Pancreas (tissue), 10 donors: Measurements from ENCODE around the gene SYNDIG1. TPM values are rescaled to one million over a fixed set of nuclear protein-coding genes. Genes with fewer than 3 reads are reported as not detected.

Source experiments
- ATAC-seq, 4 donors: fragments of 200-7000 bp; cut with Tn5 transposase; one replicate each; pipeline versions ENCODE4 v1.8.0 to v1.9.1; 2020; ENCODE audit warnings: mild to moderate bottlenecking in 4 of 4, moderate library complexity in 4 of 4
- DNase-seq, 6 donors: peaks; one replicate each; pipeline ENCODE4 v3.0.0-alpha.2; 2020
- FAIRE-seq: peaks from 2 replicates; lab custom pipeline; 2012; peaks lifted over from hg19 to GRCh38; lab: Jason Lieb, UNC
- H3K27ac ChIP-seq, 4 donors: fragments of 200-600 bp; sonication (generic); 1 replicate in 3 of 4; 2 replicates in 1 of 4; pipeline versions ENCODE4 v1.5.0 to v1.8.0; 2020
- H3K27me3 ChIP-seq, 4 donors: fragments of 200-600 bp; one replicate each; pipeline ENCODE4 v1.8.0; 2021
- H3K36me3 ChIP-seq, 3 donors: fragments of 200-600 bp; sonication (generic) in 1 of 3; one replicate each; pipeline versions ENCODE4 v1.5.0 to v1.8.0; 2020 to 2021
- H3K4me1 ChIP-seq, 3 donors: fragments of 200-600 bp; one replicate each; pipeline ENCODE4 v1.8.0; 2021
- H3K4me3 ChIP-seq, 4 donors: fragments of 200-600 bp; sonication (generic) in 2 of 4; one replicate each; pipeline versions ENCODE4 v1.5.0 to v1.8.0; 2020 to 2021
- H3K9me3 ChIP-seq, 4 donors: fragments of 200-600 bp; one replicate each; pipeline ENCODE4 v1.8.0; 2021
- WGBS, 2 donors: extraction: QIAGEN DNeasy Blood & Tissue Kit; methylation state at CpG; one replicate each; pipeline ENCODE4 v1.1.7; 2013; 5-methylcytosine and 5-hydroxymethylcytosine counted together
- intact Hi-C, 3 donors: fragments of 100-400 bp; cut with DNase I; formaldehyde crosslinking; loops; one replicate each; pipeline versions ENCODE4 v1.11.1 to v1.14.2; 2022
- polyA plus RNA-seq, 2 donors: library from polyadenylated mRNA; stranded (reverse); fragments of 200-250 nt; gene quantifications; one replicate each; pipeline ENCODE4 v1.2.3, GENCODE V29; 2013
- total RNA-seq, 6 donors: library from RNA; stranded (reverse); fragmentation: NEBNext Ultra II Directional in 4 of 6; extraction: Animal tissue kit (Norgen Biotek cat#: 25700) in 4 of 6; gene quantifications; one replicate each; pipeline versions ENCODE4 v1.2.1 to v1.2.4, GENCODE V29; 2021 to 2023
- TF ChIP-seq, protein P1 (sequence below), 4 donors: fragments of 200-600 bp; sonication (generic) in 3 of 4; IDR thresholded peaks; one replicate each; pipeline versions ENCODE4 v1.5.0 to v1.8.0; 2021; ENCODE audit warnings: antibody characterized with exemption in 4 of 4
- donor health status: healthy with polysubstance abuse.
- donor health status: DM: no; HTN: no; CAD: no; lungs with moderate emphysema.
- donor health status: DM: no; HTN: no; CAD: no.
- donor health status: control.
- donor health status: control.
- donor health status: Bipolar disorder and iron deficiency.
- donor health status: DM: yes; HTN: yes; CAD: no.
- donor health status: DM: no; HTN: no; CAD: no.
- donor health status: DM: no; HTN: no; CAD: no.
- donor health status: DM: yes; HTN: yes; CAD: no.

The SYNDIG1 gene
- total and polyA plus RNA-seq, 8 donors, result 0.04 to 0.46 (median 0.23) TPM; not detected in 1

DNA sequence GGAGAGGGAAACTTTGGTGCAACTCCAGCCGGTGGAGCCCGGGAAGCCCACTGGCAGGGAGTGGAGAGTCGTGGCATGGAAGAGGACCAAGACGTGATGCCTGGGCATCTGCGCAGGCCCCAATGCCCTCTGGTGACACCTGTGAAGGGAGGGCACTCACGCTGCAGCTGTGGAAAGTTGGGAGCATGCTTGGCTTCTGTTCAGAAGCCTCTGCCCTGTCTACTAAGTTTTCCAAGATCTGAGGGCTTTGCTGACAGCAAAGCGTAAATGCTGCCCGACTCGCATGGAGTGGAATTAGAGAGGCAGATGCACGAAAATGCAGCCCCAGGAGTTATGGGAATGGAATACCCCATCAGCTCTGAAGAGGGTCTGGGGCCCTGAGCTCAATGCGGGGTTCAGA lies 75.7 kb downstream of the SYNDIG1 start:
- TF ChIP-seq, protein P1, sequence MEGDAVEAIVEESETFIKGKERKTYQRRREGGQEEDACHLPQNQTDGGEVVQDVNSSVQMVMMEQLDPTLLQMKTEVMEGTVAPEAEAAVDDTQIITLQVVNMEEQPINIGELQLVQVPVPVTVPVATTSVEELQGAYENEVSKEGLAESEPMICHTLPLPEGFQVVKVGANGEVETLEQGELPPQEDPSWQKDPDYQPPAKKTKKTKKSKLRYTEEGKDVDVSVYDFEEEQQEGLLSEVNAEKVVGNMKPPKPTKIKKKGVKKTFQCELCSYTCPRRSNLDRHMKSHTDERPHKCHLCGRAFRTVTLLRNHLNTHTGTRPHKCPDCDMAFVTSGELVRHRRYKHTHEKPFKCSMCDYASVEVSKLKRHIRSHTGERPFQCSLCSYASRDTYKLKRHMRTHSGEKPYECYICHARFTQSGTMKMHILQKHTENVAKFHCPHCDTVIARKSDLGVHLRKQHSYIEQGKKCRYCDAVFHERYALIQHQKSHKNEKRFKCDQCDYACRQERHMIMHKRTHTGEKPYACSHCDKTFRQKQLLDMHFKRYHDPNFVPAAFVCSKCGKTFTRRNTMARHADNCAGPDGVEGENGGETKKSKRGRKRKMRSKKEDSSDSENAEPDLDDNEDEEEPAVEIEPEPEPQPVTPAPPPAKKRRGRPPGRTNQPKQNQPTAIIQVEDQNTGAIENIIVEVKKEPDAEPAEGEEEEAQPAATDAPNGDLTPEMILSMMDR (IDR thresholded peaks at IDR 0.05), result no peak
- Histone ChIP-seq H3K27me3 (no peaks in the 10 kb centered on the region), H3K27ac (no peak overlapping the region), H3K36me3 (no peaks in the 10 kb centered on the region), H3K4me3 (no peak overlapping the region), H3K9me3 (no peaks in the 10 kb centered on the region), H3K4me1 (no peaks in the 10 kb centered on the region)
- FAIRE-seq (no peak), ATAC-seq (no peak), DNase-seq (no peak)
- intact Hi-C loops, result no loop called here
- 71 to 82% methylated on average over 11 of the region's 11 CpGs for WGBS, 2 donors

DNA sequence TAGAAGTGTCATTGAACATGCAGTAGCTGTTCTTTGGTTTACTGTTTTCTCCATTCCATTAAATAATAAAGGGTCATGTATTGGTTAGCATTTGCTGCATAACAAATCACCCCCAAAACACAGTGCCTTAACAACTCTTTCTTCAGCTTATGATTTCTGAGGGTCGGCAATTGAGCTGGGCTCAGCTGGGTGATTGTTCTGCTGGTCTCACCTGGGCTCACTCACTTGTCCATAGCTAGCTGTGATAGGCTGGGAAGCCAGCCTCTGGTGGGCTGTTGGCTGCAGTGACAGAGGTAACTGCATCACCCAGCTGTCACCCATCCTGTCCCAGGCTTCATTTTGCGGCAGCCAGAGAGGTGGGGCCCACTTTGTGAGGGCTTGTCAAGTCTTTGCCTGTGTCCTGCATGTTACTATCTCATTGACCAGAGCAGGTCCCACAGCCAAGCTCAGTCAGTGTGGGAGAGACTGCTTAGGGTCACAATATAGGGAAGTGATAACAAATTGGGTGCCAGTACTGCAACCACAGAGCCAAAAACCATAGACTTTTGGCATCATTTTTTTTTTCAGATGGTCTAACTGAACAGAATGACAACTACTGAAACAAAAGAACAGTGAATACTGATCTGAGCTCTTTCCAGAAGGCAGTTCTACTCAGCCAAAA lies 76.9 kb downstream of the SYNDIG1 start:
- no peaks in the 10 kb centered on the region for H3K9me3 ChIP-seq
- no peak overlapping the region for H3K4me3 ChIP-seq
- DNase-seq, result no peak
- H3K36me3 ChIP-seq, result no peaks in the 10 kb centered on the region
- TF ChIP-seq, protein P1 (IDR thresholded peaks at IDR 0.05), result no peak
- 85 to 93% methylated on average over 2 of the region's 2 CpGs for WGBS, 2 donors
- H3K4me1 ChIP-seq, result no peaks in the 10 kb centered on the region
- H3K27ac ChIP-seq, result no peak overlapping the region
- intact Hi-C loops, result no loop called here
- no peak for FAIRE-seq
- ATAC-seq, result no peak
- H3K27me3 ChIP-seq, result no peaks in the 10 kb centered on the region

DNA sequence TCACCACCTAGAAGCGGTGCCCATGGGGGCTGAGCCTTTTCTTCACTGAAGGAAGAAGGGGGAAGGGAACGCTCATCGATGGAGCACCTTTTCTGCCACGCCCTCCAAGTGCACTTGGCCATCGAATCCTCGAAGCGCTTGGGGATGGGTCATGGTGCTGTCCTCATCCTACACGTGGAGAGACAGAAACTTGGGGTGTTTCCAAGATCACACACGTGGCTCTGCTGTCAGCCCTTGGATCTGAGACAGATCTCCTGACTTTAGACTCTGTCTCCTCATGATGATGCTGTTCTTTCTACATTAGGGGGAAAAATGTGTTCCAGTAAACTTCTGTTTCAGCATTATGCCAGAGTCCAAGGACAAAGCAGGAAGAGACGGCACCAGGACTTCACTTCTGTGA lies 78.5 kb downstream of the SYNDIG1 start:
- FAIRE-seq (no peak), DNase-seq (no peak), ATAC-seq (no peak)
- TF ChIP-seq, protein P1 (IDR thresholded peaks at IDR 0.05), result no peak
- Histone ChIP-seq H3K9me3 (no peaks in the 10 kb centered on the region), H3K4me3 (no peak overlapping the region), H3K27ac (no peak overlapping the region), H3K4me1 (no peaks in the 10 kb centered on the region), H3K36me3 (no peaks in the 10 kb centered on the region), H3K27me3 (no peaks in the 10 kb centered on the region)
- 67 to 77% methylated on average over 10 of the region's 10 CpGs for WGBS, 2 donors
- intact Hi-C loops, result no loop called here

DNA sequence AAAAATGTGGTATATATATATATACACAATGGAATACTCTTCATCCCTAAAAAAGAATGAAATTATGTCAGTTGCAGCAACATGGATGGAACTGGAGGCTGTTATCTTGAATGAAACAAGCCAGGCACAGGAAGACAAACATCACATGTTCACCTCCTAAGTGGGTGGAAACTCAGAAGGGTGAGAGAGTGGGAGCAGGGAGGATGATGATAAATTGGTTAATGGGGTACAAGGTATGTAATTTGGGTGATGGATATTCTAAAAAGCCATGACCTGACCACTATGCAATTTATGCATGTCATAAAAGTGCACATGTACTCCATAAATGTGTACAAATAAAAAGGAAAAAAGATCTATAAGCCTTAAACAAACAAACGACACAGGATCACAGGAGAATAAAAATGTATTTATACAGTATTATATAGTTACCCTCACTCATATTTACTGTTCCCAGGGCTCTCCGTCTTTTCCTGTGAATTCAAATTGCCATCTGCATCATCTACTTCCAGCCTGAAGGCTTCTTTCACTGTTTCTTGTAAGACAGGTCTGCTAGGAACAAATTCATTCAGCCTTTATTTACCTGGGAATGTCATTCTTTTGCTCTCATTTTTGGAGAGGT lies 89.8 kb downstream of the SYNDIG1 start:
- Histone ChIP-seq H3K4me3 (no peak overlapping the region), H3K27ac (no peak overlapping the region), H3K36me3 (no peaks in the 10 kb centered on the region), H3K9me3 (no peaks in the 10 kb centered on the region), H3K4me1 (no peaks in the 10 kb centered on the region), H3K27me3 (no peaks in the 10 kb centered on the region)
- FAIRE-seq (no peak), ATAC-seq (no peak), DNase-seq (no peak)
- TF ChIP-seq, protein P1 (IDR thresholded peaks at IDR 0.05), result no peak
- 43 to 53% methylated on average over 2 of the region's 2 CpGs for WGBS, 2 donors
- intact Hi-C loops, result no loop called here
